ENCODE measurements around the gene OGT.

Gene OGT

DNA sequence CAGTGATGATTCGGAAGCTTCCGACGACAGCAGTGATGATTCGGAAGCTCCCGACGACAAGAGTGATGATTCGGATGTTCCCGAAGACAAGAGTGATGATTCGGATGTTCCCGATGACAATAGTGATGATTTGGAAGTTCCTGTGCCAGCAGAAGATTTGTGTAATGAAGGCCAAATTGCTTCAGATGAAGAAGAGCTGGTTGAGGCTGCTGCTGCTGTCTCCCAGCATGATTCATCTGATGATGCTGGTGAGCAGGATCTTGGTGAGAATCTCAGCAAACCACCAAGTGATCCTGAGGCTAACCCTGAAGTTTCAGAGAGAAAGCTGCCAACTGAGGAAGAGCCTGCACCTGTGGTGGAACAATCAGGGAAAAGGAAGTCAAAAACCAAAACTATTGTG is 71.2 kb downstream of the OGT start:
- Histone ChIP-seq H3K9me2 (replicated peaks; ENCODE audit: control insufficient read depth, low read length) (no peaks in the 10 kb centered on the region), H3K4me1 (ENCODE audit: control insufficient read depth, low read length) (no peaks in the 10 kb centered on the region), H3K36me3 (ENCODE audit: control insufficient read depth, low read length) (peaks cover 28% of the 10 kb centered on the region), H3K27ac (ENCODE audit: low read depth, low read length) (no peak overlapping the region), H3K79me2 (ENCODE audit: control insufficient read depth, low read length) (no peaks in the 10 kb centered on the region), H4K20me1 (ENCODE audit: control insufficient read depth, insufficient read depth, low read depth, low read length) (no peaks in the 10 kb centered on the region), H3F3A (ENCODE audit: control insufficient read depth, insufficient read depth) (no peaks in the 10 kb centered on the region), H3K27me3 (ENCODE audit: control insufficient read depth, low read length) (no peaks in the 10 kb centered on the region), H3K4me2 (ENCODE audit: low read length) (no peak overlapping the region), H3K9me3 (ENCODE audit: control insufficient read depth, insufficient read depth, low read length) (no peaks in the 10 kb centered on the region), H3K4me3 (ENCODE audit: low read length) (no peak overlapping the region)
- no peak for TF ChIP-seq EZH2phosphoT487 (IDR thresholded peaks at IDR 0.05; ENCODE audit: borderline replicate concordance, low read length)
- TF ChIP-seq, protein P1, sequence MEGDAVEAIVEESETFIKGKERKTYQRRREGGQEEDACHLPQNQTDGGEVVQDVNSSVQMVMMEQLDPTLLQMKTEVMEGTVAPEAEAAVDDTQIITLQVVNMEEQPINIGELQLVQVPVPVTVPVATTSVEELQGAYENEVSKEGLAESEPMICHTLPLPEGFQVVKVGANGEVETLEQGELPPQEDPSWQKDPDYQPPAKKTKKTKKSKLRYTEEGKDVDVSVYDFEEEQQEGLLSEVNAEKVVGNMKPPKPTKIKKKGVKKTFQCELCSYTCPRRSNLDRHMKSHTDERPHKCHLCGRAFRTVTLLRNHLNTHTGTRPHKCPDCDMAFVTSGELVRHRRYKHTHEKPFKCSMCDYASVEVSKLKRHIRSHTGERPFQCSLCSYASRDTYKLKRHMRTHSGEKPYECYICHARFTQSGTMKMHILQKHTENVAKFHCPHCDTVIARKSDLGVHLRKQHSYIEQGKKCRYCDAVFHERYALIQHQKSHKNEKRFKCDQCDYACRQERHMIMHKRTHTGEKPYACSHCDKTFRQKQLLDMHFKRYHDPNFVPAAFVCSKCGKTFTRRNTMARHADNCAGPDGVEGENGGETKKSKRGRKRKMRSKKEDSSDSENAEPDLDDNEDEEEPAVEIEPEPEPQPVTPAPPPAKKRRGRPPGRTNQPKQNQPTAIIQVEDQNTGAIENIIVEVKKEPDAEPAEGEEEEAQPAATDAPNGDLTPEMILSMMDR (IDR thresholded peaks at IDR 0.05; ENCODE audit: low read depth, low read length, poor library complexity, severe bottlenecking) = no peak

DNA sequence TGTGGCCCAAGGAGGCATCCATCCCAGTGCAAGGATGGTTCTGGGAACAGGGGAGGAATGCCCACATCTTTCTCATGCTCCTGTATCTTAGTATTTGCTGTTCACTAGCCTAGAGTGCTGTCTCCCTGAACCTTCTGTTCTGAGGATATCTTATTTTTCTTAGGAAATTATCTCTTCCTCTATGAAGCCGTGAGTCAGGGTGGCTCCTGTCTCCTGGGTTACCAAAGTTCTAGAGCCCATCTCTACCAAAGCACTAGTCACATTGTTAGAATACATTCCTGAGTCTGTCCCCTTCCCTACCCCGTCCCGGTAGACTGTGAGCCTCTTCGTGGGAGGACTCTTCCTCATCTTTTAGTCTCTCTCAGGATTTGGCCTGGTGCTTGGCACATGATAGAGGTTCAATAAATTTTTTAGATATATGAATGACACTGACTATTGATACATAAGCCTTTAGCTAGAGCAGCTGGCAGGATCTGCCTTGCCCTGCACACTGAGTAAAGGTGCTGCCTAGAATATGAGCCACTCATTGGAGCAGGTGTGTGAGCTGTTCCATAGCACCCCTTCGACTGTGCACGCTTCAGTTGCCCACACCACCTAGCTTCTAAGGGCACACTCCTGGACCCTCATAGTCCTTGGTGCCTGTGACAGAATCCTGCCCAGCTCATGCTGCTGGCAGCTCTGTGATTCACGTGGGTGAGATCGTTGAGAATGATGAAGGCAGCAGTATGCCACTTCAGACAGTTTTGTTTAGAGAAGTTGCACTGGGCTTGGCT is 72.1 kb downstream of the OGT start:
- H3K4me1 ChIP-seq (ENCODE audit: control insufficient read depth, low read length) = no peaks in the 10 kb centered on the region
- H3K4me2 ChIP-seq (ENCODE audit: low read length) = no peak overlapping the region
- TF ChIP-seq, protein P1 (IDR thresholded peaks at IDR 0.05; ENCODE audit: low read depth, low read length, poor library complexity, severe bottlenecking) = no peak
- TF ChIP-seq EZH2phosphoT487 (IDR thresholded peaks at IDR 0.05; ENCODE audit: borderline replicate concordance, low read length) = no peak
- H3K9me2 ChIP-seq (replicated peaks; ENCODE audit: control insufficient read depth, low read length) = no peaks in the 10 kb centered on the region
- H3K27me3 ChIP-seq (ENCODE audit: control insufficient read depth, low read length) = no peaks in the 10 kb centered on the region
- no peaks in the 10 kb centered on the region for H4K20me1 ChIP-seq (ENCODE audit: control insufficient read depth, insufficient read depth, low read depth, low read length)
- H3K36me3 ChIP-seq (ENCODE audit: control insufficient read depth, low read length) = peaks cover 33% of the 10 kb centered on the region
- H3K4me3 ChIP-seq (ENCODE audit: low read length) = no peak overlapping the region
- H3K27ac ChIP-seq (ENCODE audit: low read depth, low read length) = no peak overlapping the region
- no peaks in the 10 kb centered on the region for H3F3A ChIP-seq (ENCODE audit: control insufficient read depth, insufficient read depth)
- no peaks in the 10 kb centered on the region for H3K9me3 ChIP-seq (ENCODE audit: control insufficient read depth, insufficient read depth, low read length)
- no peaks in the 10 kb centered on the region for H3K79me2 ChIP-seq (ENCODE audit: control insufficient read depth, low read length)

DNA sequence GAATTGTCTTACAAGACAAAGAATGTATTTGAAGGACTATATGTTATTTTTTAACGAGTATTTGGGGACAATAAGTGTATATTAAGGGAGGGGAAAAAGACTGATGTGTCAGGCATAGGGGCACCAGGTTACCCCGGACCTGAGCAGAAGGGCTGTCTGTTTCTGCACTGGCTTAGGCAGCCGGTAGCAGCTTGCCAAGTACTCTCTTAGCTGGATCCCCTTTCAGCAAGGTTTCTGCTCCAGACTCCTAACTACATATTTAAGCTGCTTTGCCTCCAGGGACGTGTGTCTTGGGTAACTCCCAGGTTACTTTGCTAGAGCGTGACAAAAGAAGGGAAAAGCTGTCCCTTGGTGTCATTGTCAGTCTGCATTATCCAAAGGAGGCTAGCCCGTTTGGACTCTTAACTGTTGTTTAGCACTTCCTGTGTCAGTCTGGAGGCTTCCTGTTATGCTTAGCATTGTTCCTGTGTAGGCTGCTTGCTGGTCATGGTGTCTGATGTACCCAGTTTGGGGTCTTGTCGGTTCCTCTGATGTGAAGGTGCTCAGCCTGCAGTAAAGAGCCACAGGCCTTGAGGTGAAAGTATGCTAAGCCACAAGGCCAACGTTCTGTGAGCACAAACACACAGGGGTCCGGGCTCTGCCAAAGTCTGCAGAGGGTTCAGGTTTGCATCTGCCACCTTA is 73.8 kb downstream of the OGT start:
- Histone ChIP-seq H3K4me2 (ENCODE audit: low read length) (no peak overlapping the region), H3K4me1 (ENCODE audit: control insufficient read depth, low read length) (no peaks in the 10 kb centered on the region), H3K9me3 (ENCODE audit: control insufficient read depth, insufficient read depth, low read length) (no peaks in the 10 kb centered on the region), H3K79me2 (ENCODE audit: control insufficient read depth, low read length) (no peaks in the 10 kb centered on the region), H4K20me1 (ENCODE audit: control insufficient read depth, insufficient read depth, low read depth, low read length) (no peaks in the 10 kb centered on the region), H3F3A (ENCODE audit: control insufficient read depth, insufficient read depth) (no peaks in the 10 kb centered on the region), H3K4me3 (ENCODE audit: low read length) (no peak overlapping the region), H3K9me2 (replicated peaks; ENCODE audit: control insufficient read depth, low read length) (no peaks in the 10 kb centered on the region), H3K27me3 (ENCODE audit: control insufficient read depth, low read length) (no peaks in the 10 kb centered on the region), H3K36me3 (ENCODE audit: control insufficient read depth, low read length) (peaks cover 37% of the 10 kb centered on the region), H3K27ac (ENCODE audit: low read depth, low read length) (no peak overlapping the region)
- no peak for TF ChIP-seq EZH2phosphoT487 (IDR thresholded peaks at IDR 0.05; ENCODE audit: borderline replicate concordance, low read length)

DNA sequence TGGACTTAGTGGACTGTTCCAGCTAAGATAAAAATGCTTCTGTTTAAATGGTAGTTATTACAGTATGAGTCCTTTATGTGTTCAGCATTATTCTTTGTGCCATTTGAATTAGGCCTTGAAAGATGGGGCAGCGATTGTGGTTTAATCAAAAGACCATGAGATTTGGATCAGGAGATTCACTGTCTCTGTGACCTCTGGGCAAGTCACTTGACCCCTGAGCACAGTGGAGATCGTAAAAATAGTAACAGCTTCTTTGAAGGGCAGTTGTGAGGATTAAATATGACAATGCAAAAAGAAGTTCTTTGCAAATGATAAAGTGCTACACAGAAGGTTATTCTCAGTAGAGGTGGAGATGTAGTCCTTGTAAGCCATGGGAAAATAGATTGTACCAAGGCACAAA is 74.6 kb downstream of the OGT start:
- no peaks in the 10 kb centered on the region for H3K79me2 ChIP-seq (ENCODE audit: control insufficient read depth, low read length)
- H3K9me3 ChIP-seq (ENCODE audit: control insufficient read depth, insufficient read depth, low read length) = no peaks in the 10 kb centered on the region
- no peaks in the 10 kb centered on the region for H3F3A ChIP-seq (ENCODE audit: control insufficient read depth, insufficient read depth)
- H3K36me3 ChIP-seq (ENCODE audit: control insufficient read depth, low read length) = peaks cover 37% of the 10 kb centered on the region
- H4K20me1 ChIP-seq (ENCODE audit: control insufficient read depth, insufficient read depth, low read depth, low read length) = no peaks in the 10 kb centered on the region
- H3K4me2 ChIP-seq (ENCODE audit: low read length) = no peak overlapping the region
- no peaks in the 10 kb centered on the region for H3K27me3 ChIP-seq (ENCODE audit: control insufficient read depth, low read length)
- H3K27ac ChIP-seq (ENCODE audit: low read depth, low read length) = no peak overlapping the region
- no peak overlapping the region for H3K4me3 ChIP-seq (ENCODE audit: low read length)
- no peaks in the 10 kb centered on the region for H3K4me1 ChIP-seq (ENCODE audit: control insufficient read depth, low read length)
- no peaks in the 10 kb centered on the region for H3K9me2 ChIP-seq (replicated peaks; ENCODE audit: control insufficient read depth, low read length)
- TF ChIP-seq EZH2phosphoT487 (IDR thresholded peaks at IDR 0.05; ENCODE audit: borderline replicate concordance, low read length) = no peak
- TF ChIP-seq, protein P1 (IDR thresholded peaks at IDR 0.05; ENCODE audit: low read depth, low read length, poor library complexity, severe bottlenecking) = no peak

All from DOHH2 (cell line).